ENCODE results near the gene LRP1-AS. TPM values are rescaled to one million over a fixed set of nuclear protein-coding genes. Genes with fewer than 3 reads are reported as not detected.

Gene LRP1-AS
- total RNA-seq, 2 experiments from 2014 or later: not detected

GRCh38 chr12:57195186-57195585 lies 47.8 kb upstream of the LRP1-AS start:
- Mint-ChIP-seq H3K9me3 (no peaks in the 10 kb centered on the region), H3K27me3 (no peaks in the 10 kb centered on the region), H3K36me3 (ENCODE audit: low read depth) (no peaks in the 10 kb centered on the region), H3K4me1 (ENCODE audit: low read depth) (no peaks in the 10 kb centered on the region), H3K4me3 (no peak overlapping the region), H3K27ac (no peak overlapping the region)
- no peak for TF ChIP-seq CTCF (IDR thresholded peaks at IDR 0.05)
- ATAC-seq: no peak
- DNase-seq: no peak
- ChIA-PET POLR2A (interaction anchor here (0.7 kb wide), 1 partner anchor 72 kb away, joined by 3 read pairs; no protein-coding TSS in a partner anchor), CTCF (no interaction called here)
- intact Hi-C loops (cut with micrococcal nuclease): no loop called here

GRCh38 chr12:57194253-57194652 lies 46.8 kb upstream of the LRP1-AS start:
- ATAC-seq: no peak
- Mint-ChIP-seq H3K27me3 (no peaks in the 10 kb centered on the region), H3K4me3 (no peak overlapping the region), H3K4me1 (ENCODE audit: low read depth) (no peaks in the 10 kb centered on the region), H3K36me3 (ENCODE audit: low read depth) (no peaks in the 10 kb centered on the region), H3K27ac (no peak overlapping the region), H3K9me3 (no peaks in the 10 kb centered on the region)
- ChIA-PET CTCF (no interaction called here), POLR2A (no interaction called here)
- TF ChIP-seq CTCF (IDR thresholded peaks at IDR 0.05): no peak
- intact Hi-C loops (cut with micrococcal nuclease): no loop called here
- no peak for DNase-seq

- DNase-seq: no peak
- Mint-ChIP-seq H3K4me3 (no peak overlapping the region), H3K9me3 (no peaks in the 10 kb centered on the region), H3K27me3 (no peaks in the 10 kb centered on the region), H3K27ac (no peak overlapping the region), H3K36me3 (ENCODE audit: low read depth) (no peaks in the 10 kb centered on the region), H3K4me1 (ENCODE audit: low read depth) (no peaks in the 10 kb centered on the region)
- POLR2A ChIA-PET: no interaction called here
- ATAC-seq: no peak
- no peak for TF ChIP-seq CTCF (IDR thresholded peaks at IDR 0.05)
- CTCF ChIA-PET: interaction anchor here (0.9 kb wide), 1 partner anchor 20 kb away, joined by 3 read pairs; no protein-coding TSS in a partner anchor
- intact Hi-C loops (cut with micrococcal nuclease): no loop called here
Measured at GRCh38 chr12:57193706-57194245, 46.4 kb upstream of the LRP1-AS start.

- H3K4me1 Mint-ChIP-seq (ENCODE audit: low read depth): no peaks in the 10 kb centered on the region
- ChIA-PET CTCF (interaction anchor here (0.9 to 1.2 kb wide), 2 partner anchors 10 to 21 kb away, joined by 3 to 5 read pairs; no protein-coding TSS in a partner anchor), POLR2A (no interaction called here)
- no peaks in the 10 kb centered on the region for H3K27me3 Mint-ChIP-seq
- no peak for TF ChIP-seq CTCF (IDR thresholded peaks at IDR 0.05)
- no peak overlapping the region for H3K4me3 Mint-ChIP-seq
- no peaks in the 10 kb centered on the region for H3K36me3 Mint-ChIP-seq (ENCODE audit: low read depth)
- intact Hi-C loops (cut with micrococcal nuclease): no loop called here
- H3K9me3 Mint-ChIP-seq: no peaks in the 10 kb centered on the region
- ATAC-seq: no peak
- no peak overlapping the region for H3K27ac Mint-ChIP-seq
- DNase-seq: no peak
Measured at GRCh38 chr12:57192920-57193319, 45.5 kb upstream of the LRP1-AS start.

- ChIA-PET CTCF (interaction anchor here (2.7 to 12.3 kb wide), 3 partner anchors 19 to 68 kb away, joined by 13 to 116 read pairs (median 21); no protein-coding TSS in a partner anchor), POLR2A (interaction anchor here (0.6 kb wide), 1 partner anchor 149 kb away, joined by 3 read pairs; no protein-coding TSS in a partner anchor)
- DNase-seq (no peak), ATAC-seq (no peak)
- intact Hi-C loops (cut with micrococcal nuclease): no loop called here
- Mint-ChIP-seq H3K4me3 (no peak overlapping the region), H3K36me3 (ENCODE audit: low read depth) (no peaks in the 10 kb centered on the region), H3K27ac (no peak overlapping the region), H3K4me1 (ENCODE audit: low read depth) (no peaks in the 10 kb centered on the region), H3K27me3 (no peaks in the 10 kb centered on the region), H3K9me3 (no peaks in the 10 kb centered on the region)
- TF ChIP-seq CTCF (IDR thresholded peaks at IDR 0.05): no peak
Measured at GRCh38 chr12:57191410-57191809, 44.0 kb upstream of the LRP1-AS start.
